GM19240 (cell line): ENCODE results near the gene DMRT2.

ENCODE experiments used
- DNase-seq: peaks from one replicate; pipeline ENCODE4 v3.0.0; 2011; ENCODE audit warnings: low spot score; ENCODE audit not compliant: insufficient read length

The DMRT2 gene

DNA sequence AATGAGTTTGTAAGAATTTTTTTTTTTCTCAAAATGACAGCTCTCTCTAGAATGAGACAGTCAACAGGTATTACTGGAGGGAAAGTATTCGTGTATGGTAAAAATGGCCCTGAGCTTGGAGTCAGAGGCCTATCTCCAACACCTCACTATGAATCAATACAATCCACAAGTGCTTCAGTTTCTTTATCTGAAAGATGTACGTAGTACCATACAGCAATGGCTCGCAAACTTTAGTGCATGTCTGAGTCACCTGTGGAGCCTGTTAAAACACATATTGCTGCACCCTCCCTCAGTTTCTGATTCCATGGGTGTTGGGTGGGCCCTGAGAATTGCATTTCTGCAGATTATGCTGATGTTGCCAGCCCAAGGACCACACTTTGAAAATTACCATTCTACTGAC lies 44.6 kb downstream of the DMRT2 start:
- DNase-seq, result no peak

GRCh38 chr9:1096155-1096964 lies 46.2 kb downstream of the DMRT2 start:
- DNase-seq, result no peak

- no peak for DNase-seq
Observed at GRCh38 chr9:1098551-1098950, 48.4 kb downstream of the DMRT2 start.

- no peak for DNase-seq
Observed at GRCh38 chr9:1100201-1100600, 50.0 kb downstream of the DMRT2 start.

DNA sequence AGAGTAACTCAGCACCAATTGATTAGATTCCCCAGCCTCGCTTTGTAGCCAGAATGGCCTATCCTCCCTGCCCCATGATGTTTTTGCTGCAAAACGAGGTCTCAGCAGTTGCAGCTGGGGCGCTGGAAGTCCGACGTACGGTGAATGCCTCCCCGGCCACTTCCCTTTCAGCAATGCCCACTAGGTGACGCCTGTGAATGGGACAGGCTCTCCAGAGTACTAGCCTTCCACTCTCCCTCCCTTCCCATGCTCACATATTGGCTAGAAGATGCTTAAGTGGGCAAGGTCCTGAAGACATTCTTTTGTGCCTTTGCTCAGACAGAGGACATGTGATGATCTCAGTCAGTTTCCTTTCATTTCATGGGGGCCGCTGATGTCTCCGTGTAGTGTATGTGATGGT lies 50.8 kb downstream of the DMRT2 start:
- no peak for DNase-seq

DNA sequence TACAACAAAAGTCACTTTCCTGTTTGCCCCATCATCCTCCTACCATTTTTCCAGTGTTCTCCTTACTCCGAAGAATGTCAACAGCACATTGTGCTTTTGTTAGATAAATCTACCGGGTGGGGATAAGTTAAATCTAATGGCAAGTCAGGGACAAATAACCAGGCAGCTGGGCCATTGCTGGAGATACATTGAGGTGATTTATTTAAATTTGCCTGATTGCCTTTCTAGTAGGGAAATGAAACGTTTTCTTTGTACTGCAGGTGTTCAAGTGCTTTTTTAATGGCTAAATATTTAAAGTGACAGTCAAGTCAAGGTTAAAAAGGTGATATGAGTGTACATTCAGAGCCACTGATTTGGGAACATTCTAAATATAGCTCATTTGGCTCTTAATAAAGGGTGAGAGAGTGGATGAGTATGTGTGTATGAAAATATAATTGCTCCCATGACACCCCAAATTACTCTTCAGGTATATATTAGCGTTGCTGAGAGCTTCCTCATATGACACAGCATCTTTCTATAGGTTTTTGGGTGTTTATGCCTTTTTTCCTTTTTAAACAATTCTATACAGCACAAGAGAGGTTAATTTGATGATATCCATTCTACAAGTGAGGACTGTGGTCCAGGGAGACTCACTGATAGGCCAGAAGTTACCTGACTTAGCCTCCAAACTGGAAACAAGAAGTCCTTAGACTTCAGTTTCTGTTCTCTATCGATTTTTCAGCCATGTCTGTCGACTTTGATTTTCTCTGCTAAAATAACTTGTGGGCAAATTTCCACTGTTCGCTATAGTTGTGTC lies 51.9 kb downstream of the DMRT2 start:
- DNase-seq, result no peak

- DNase-seq, result no peak
Observed at GRCh38 chr9:1102642-1102970, 52.4 kb downstream of the DMRT2 start.
